Mesothelial cell of epicardium (in vitro differentiated cells): ENCODE data around the gene GIPR. TPM values are rescaled to one million over a fixed set of nuclear protein-coding genes. Genes with fewer than 3 reads are reported as not detected.
A peak's percentile ranks its signal among the peaks of the same experiment; 100 is the strongest.
"Not testable (repeated sequence)": the region's sequence is repeated elsewhere in the genome, so short reads cannot be mapped to it uniquely, and the experiment has no call there.

Experiments used
- DNase-seq, 2 experiments: peaks; one replicate each; pipeline ENCODE4 v3.0.0; 2021; ENCODE audit warnings: low spot score in 2 of 2; ENCODE audit not compliant: unreplicated experiment in 2 of 2
- H3K27ac Mint-ChIP-seq: 2 replicates; pipeline ENCODE4 v1.8.0; 2021; ENCODE audit warnings: mixed read lengths
- H3K27me3 Mint-ChIP-seq: 2 replicates; pipeline ENCODE4 v1.8.0; 2021; ENCODE audit warnings: low read depth, mixed read lengths
- H3K36me3 Mint-ChIP-seq: 2 replicates; pipeline ENCODE4 v1.8.0; 2021; ENCODE audit warnings: mixed read lengths
- H3K4me1 Mint-ChIP-seq: 2 replicates; pipeline ENCODE4 v1.8.0; 2021; ENCODE audit warnings: mixed read lengths
- H3K4me3 Mint-ChIP-seq: 2 replicates; pipeline ENCODE4 v1.8.0; 2021; ENCODE audit warnings: mild to moderate bottlenecking, moderate library complexity, mixed read lengths
- H3K9me3 Mint-ChIP-seq: 2 replicates; pipeline ENCODE4 v1.8.0; 2021; ENCODE audit warnings: mixed read lengths
- total RNA-seq: library from RNA; stranded (reverse); gene quantifications from 3 replicates; pipeline ENCODE4 v1.2.1, GENCODE V29; 2021
- TF ChIP-seq, protein P1 (sequence below): fragments of 200-600 bp; sonication (generic); IDR thresholded peaks from one replicate; pipeline ENCODE4 v1.5.0; 2021; ENCODE audit warnings: antibody characterized with exemption; ENCODE audit not compliant: unreplicated experiment

GIPR gene, protein sequence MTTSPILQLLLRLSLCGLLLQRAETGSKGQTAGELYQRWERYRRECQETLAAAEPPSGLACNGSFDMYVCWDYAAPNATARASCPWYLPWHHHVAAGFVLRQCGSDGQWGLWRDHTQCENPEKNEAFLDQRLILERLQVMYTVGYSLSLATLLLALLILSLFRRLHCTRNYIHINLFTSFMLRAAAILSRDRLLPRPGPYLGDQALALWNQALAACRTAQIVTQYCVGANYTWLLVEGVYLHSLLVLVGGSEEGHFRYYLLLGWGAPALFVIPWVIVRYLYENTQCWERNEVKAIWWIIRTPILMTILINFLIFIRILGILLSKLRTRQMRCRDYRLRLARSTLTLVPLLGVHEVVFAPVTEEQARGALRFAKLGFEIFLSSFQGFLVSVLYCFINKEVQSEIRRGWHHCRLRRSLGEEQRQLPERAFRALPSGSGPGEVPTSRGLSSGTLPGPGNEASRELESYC
- total RNA-seq = 3.6 to 5.1 TPM (median 4.1 TPM) in 3 replicates

DNA sequence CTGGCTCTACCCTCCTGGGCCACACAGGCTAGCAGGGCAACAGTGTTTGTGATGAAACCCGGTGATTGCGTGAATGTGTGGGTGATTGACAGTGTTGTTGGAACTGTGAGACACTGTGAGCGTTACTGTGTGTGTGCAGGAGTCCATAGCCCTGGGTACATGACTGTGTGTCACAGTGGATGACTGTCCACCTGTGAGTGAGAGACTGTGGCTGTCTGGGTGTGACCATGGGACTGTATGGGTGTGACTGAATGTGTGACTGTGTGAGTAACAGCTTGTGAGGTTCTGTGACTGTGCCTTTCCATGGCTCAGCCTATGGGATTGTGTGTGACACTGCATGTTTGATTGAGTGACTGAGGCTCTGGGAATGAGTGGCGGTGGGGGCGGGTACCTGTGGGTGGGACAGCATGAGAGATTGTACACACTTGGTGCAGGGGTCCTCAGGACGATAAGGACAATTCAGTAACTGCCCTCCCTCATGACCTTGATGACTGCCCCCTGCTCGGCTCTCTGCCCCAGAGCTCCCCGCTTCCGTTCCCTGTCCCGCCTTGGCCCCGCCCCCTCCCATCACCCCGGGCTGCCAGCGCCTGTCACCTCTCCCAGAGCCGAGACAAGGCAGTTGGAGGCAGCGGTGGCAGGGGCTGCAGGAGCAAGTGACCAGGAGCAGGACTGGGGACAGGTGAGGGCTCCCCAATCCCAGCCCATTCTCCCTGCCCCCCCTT lies at the start of gene GIPR:
Gene GIPR (plus strand): TSS at position 602 of the 722 bp plus-strand sequence. CDS start 1,300 bp downstream, outside the sequence.
- Mint-ChIP-seq H3K4me3 (peak within 1 kb of the TSS; percentile 59), H3K27ac (no peak within 1 kb of the TSS), H3K4me1 (peaks cover 19% of the 10 kb centered on the region), H3K36me3 (no peaks in the 10 kb centered on the region), H3K9me3 (no peaks in the 10 kb centered on the region), H3K27me3 (peaks cover 65% of the 10 kb centered on the region)
- DNase-seq = no peak
- TF ChIP-seq, protein P1, sequence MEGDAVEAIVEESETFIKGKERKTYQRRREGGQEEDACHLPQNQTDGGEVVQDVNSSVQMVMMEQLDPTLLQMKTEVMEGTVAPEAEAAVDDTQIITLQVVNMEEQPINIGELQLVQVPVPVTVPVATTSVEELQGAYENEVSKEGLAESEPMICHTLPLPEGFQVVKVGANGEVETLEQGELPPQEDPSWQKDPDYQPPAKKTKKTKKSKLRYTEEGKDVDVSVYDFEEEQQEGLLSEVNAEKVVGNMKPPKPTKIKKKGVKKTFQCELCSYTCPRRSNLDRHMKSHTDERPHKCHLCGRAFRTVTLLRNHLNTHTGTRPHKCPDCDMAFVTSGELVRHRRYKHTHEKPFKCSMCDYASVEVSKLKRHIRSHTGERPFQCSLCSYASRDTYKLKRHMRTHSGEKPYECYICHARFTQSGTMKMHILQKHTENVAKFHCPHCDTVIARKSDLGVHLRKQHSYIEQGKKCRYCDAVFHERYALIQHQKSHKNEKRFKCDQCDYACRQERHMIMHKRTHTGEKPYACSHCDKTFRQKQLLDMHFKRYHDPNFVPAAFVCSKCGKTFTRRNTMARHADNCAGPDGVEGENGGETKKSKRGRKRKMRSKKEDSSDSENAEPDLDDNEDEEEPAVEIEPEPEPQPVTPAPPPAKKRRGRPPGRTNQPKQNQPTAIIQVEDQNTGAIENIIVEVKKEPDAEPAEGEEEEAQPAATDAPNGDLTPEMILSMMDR = no peak

DNA sequence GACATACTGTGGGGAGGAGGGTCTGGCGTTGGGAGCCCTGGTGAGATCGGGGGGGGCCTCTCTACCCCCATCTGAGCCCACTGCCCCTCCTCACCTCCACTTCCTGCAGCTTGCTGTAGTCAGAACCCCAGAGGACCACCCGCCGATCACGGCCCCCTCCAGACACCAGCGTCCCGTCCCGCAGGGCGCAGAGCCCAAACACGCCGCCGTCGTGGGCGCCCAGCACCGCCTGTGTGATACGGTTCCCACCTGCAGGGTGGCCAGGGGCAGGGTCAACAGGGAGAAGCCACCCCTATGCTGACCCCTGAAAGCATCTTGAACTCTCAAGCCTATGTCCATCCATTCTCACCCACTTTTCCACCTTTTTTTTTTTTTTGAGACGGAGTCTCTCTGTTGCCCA lies 46.6 kb upstream of the GIPR start:
- H3K4me1 Mint-ChIP-seq = no peaks in the 10 kb centered on the region
- H3K27ac Mint-ChIP-seq = no peak overlapping the region
- no peaks in the 10 kb centered on the region for H3K27me3 Mint-ChIP-seq
- TF ChIP-seq, protein P1 = no peak
- no peak overlapping the region for H3K4me3 Mint-ChIP-seq
- H3K36me3 Mint-ChIP-seq = peaks cover 28% of the 10 kb centered on the region
- H3K9me3 Mint-ChIP-seq = no peaks in the 10 kb centered on the region
- no peak for DNase-seq

DNA sequence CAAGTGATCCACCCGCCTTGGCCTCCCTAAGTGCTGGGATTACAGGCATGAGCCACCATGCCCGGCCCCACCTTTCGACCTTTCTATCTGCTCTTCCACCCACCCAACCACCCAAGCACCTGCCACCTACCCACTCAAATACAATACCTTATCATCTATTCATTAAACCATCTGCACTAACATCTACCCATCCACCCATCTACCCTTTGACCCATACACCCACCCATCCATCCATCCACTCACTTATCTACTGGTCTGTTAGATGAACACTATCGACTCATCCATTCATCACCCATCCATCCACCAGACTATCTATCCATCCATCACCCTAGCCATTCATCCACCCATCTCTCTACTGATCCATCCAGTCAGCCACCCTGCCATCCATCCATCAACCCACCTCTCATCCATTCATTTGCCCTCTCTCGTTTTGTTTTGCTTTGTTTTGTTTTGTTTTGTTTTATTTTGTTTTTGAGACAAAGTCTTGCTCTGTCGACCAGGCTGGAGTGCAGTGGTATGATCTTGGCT lies 46.0 kb upstream of the GIPR start:
- TF ChIP-seq, protein P1 = no peak
- no peak overlapping the region for H3K4me3 Mint-ChIP-seq
- H3K9me3 Mint-ChIP-seq = no peaks in the 10 kb centered on the region
- H3K36me3 Mint-ChIP-seq = peaks cover 28% of the 10 kb centered on the region
- no peaks in the 10 kb centered on the region for H3K27me3 Mint-ChIP-seq
- H3K4me1 Mint-ChIP-seq = no peaks in the 10 kb centered on the region
- no peak for DNase-seq
- H3K27ac Mint-ChIP-seq = no peak overlapping the region

DNA sequence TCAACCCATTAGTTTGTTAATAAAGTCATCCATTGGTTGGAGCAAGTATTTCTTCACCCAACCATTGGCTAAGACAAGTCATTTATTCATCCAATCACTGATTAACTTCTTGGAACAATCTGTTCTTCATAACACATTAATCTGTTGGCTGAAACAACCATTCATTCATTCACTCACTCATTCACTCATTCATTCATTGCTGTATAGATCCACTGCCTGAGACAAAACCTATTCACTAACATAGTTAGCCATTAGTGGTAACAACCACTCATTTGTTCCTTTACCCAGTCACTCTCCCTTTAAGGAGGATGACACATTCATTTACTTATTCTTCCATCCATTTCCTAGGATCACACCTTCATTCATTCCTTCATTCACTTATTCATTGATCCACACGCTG lies 44.0 kb upstream of the GIPR start:
- H3K27ac Mint-ChIP-seq = no peak overlapping the region
- TF ChIP-seq, protein P1 = no peak
- no peak overlapping the region for H3K4me3 Mint-ChIP-seq
- peaks cover 29% of the 10 kb centered on the region for H3K36me3 Mint-ChIP-seq
- no peaks in the 10 kb centered on the region for H3K9me3 Mint-ChIP-seq
- no peaks in the 10 kb centered on the region for H3K27me3 Mint-ChIP-seq
- no peaks in the 10 kb centered on the region for H3K4me1 Mint-ChIP-seq
- DNase-seq = no peak

DNA sequence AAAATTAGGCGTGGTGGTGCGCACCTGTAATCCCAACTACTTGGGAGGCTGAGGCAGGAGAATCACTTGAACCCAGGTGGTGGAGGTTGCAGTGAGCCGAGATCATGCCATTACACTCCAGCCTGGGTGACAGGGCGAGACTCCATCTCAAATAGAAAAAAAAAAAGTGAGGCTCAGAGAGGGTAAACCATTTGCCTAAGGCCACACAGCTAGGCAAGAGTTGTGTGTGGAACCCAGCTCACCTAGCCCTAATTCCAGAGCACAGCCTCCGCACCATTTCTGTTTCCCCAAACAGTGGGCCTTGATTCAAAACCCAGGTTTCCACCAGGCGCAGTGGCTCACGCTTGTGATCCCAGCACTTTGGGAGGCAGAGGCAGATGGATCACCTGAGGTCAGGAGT lies 39.8 kb upstream of the GIPR start:
- H3K4me3 Mint-ChIP-seq, H3K4me1 Mint-ChIP-seq, DNase-seq, H3K9me3 Mint-ChIP-seq, H3K27me3 Mint-ChIP-seq, H3K27ac Mint-ChIP-seq: not testable (repeated sequence)
- H3K36me3 Mint-ChIP-seq = peaks cover 20% of the 10 kb centered on the region

DNA sequence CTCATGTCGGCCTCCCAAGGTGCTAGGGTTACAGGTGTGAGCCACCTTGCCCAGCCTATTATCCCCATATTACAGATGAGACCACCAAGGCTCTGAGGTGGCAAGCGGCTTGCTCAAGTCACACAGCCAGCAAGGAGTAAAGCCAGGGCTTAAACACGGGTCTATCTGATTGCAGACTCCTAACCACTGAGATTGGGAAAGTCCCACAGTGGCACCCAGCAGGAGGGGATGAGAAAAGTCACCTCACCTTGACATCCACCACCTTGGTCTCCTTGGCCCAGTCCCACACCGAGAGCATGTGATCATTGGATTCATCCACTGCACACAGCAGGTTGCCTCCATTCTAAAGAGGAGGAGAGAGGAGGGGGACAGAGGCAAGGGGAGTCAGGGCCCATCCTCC lies 38.3 kb upstream of the GIPR start:
- Mint-ChIP-seq H3K4me1 (peaks cover 4% of the 10 kb centered on the region), H3K27me3 (no peaks in the 10 kb centered on the region), H3K4me3 (no peak overlapping the region), H3K27ac (no peak overlapping the region), H3K9me3 (no peaks in the 10 kb centered on the region), H3K36me3 (peaks cover 16% of the 10 kb centered on the region)
- DNase-seq = no peak
- TF ChIP-seq, protein P1 = no peak
